WI38 (cell line): ENCODE data around the gene PPP5C.
A peak's percentile ranks its signal among the peaks of the same experiment; 100 is the strongest.

Source experiments
- H3K4me3 ChIP-seq: 2 replicates; pipeline ENCODE4 v1.5.1; 2011; ENCODE audit warnings: low read depth, mild to moderate bottlenecking, control low read depth, low read length
- CTCF ChIP-seq: IDR thresholded peaks from 2 replicates; pipeline ENCODE4 v1.5.1; 2012; ENCODE audit warnings: low read depth, mild to moderate bottlenecking, control low read depth, low read length

The PPP5C gene

DNA sequence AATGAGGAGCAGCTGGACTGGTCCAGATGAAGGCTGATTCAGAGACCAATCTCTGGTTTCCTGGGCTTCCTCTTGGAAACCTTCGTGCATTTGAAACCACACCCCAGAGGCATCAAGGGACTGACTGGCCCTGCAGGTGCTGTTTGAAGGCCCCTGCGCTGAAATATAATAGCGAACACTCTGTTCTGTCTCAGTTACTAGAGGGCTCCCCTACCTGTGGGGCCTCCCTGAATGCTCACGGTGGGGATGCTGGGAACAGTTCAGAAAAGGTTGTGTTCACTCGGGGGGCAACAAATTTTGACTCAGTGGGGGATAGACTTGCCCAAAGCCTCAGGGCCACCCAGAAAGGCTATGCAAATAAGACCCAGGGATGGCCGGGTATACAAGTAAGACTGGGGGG, 60.1 kb downstream of the PPP5C start:
- TF ChIP-seq CTCF = no peak
- H3K4me3 ChIP-seq = no peak overlapping the region

DNA sequence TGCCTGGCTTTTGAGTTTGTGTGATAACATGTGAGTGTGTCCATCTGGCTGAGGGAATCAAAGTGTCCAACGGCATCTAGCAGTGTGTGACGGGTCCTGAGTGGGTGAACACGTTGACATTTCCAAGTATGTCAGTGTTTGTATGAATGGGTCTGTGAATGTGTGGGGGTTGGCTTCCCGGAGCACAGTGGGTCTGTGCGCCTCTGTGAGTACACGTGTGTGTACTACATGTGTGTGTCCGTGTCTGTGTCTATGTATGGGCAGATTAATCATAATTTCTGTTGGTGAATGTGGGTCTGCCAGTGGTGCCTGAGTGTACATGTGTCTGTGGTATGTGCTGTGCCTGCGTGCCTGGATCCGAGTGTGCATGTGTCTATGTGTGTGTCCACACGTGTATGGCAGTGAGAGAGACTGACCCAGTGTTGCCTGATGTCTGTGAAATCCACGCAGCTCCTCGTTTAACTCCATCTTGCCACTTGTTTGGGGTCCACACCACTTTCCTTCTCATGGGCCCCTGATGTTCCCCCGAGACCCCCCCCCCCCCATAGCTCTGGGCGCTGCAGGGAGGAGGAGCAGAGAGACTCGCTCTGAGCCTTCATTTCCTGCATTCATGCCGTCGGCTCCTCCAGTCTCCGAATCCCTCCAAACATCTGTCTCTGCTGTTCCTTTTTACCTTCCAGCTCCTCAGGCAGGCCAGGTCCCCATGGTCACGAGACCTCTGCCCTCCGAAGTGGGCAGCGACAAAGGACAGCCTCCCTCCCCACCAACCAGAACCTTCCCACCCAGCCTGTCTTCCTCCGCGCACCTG, 61.2 kb downstream of the PPP5C start:
- no peak overlapping the region for H3K4me3 ChIP-seq
- no peak for TF ChIP-seq CTCF

GRCh38 chr19:46408664-46409039, 61.8 kb downstream of the PPP5C start:
- no peak for TF ChIP-seq CTCF
- no peak overlapping the region for H3K4me3 ChIP-seq

DNA sequence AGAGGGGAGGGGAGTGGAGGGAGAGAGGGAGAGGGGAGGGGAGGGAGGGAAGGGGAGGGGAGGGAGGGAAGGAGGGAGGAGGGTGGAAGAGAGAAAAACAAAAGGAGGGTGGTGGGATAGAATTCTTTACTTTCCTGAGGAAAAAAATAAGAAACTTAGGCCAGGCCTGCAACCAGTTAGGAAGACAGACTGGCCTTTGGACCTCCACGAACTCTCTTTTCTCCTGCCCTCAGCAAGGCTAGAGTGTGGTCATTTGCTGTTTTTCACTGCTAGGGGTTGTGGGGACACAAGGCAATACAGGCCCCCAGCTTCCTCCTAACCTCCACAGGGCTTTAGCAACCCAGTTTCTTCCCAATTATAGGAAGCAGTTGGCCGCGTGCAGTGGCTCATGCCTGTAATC, 62.3 kb downstream of the PPP5C start:
- TF ChIP-seq CTCF = no peak
- H3K4me3 ChIP-seq = no peak overlapping the region

DNA sequence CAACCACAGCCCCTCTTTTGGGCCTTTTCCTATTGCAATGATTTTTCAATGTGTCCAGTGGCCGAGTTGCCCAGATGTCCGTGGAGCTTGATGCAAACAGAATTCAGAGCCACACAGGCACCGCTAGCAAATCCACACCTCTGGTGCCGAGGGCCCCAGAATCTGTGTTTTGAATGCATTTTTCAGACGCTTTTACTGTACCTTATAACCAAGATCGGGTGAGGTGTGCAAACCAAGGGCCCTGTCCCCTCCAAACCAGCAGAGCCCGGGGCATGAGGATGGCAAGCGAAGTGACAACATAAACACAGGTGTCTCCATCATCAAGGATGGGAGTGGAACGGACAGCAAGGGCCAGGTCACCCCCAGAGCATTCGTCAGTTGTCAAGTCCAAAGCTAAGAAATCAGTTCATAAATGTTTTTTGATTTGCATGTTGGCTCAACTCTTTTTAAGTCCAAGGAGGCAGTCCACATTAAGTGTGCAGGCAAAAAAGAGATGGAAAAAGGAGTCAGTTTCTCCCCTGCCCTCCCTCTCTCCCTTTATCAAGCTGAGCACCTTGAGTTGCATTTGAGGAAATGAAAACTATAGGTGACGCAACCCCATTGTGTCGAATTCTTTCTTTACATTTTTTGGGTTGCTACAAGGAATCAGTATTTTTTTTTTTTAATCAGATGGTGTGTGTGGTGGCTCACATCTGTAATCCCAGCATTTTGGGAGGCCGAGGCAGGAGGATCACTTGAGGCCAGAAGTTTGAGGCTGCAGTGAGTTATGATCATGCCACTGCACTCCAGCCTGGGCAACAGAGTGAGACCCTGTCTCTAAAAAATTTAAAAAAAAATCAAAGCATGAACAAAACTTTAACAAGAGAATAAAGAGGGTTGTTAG, 63.6 kb downstream of the PPP5C start:
- no peak overlapping the region for H3K4me3 ChIP-seq
- TF ChIP-seq CTCF = no peak

- TF ChIP-seq CTCF = no peak
- peak overlapping the region; percentile 60 for H3K4me3 ChIP-seq
These were observed 64.4 kb downstream of the PPP5C start for GRCh38 chr19:46411088-46411924.
